ENCODE data around the gene THOC6. TPM values are rescaled to one million over a fixed set of nuclear protein-coding genes. Genes with fewer than 3 reads are reported as not detected.
A peak's percentile ranks its signal among the peaks of the same experiment; 100 is the strongest.

Gene THOC6
- total and polyA plus RNA-seq, 9 of the 15 experiments (the other 6 are each of a cell fraction or from before 2014, with no cell fraction given) = 2.5 to 65.4 (median 42.3) TPM

DNA sequence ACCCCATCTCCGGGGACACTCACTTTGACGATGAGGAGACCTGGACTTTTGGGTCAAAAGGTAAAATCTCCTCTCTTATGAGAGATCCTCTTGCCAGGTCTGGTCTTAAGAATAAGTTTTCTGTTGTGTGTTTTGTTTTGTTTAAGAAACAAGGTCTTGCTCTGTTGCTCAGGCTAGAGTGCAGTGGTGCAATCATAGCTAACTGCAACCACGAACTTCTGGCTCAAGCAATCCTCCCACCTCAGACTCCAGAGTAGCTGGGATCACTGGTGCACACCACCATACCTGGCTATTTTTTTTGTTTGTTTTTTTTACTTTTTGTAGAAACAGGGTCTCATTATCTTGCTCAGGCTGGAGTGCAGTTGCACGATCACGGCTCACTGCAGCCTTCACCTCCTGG, 26.7 kb downstream of the THOC6 start:
- no peaks in the 10 kb centered on the region for H3K36me3 ChIP-seq (ENCODE audit: control insufficient read depth, insufficient read depth, low read length)
- 8% methylated on average over 5 of the region's 5 CpGs for WGBS (ENCODE audit: insufficient coverage, low coverage, missing lambda C conversion rate)
- intact Hi-C loops (cut with micrococcal nuclease) (loop anchor here (10.0 kb wide), 1 partner anchor 124 kb away; no protein-coding TSS in a partner anchor), in situ Hi-C loops (cut with MboI) (no loop called here)
- H4K20me1 ChIP-seq (replicated peaks; ENCODE audit: control insufficient read depth, insufficient read depth, low read length) = no peaks in the 10 kb centered on the region; the same call in 1 of the 2 replicates
- peaks cover 3 to 27% of the 10 kb centered on the region in 2 experiments; a peak in 3 of 5 replicates for H3K4me1 ChIP-seq (replicated peaks in 1 of 2; ENCODE audit: control insufficient read depth in 2 of 2, insufficient read depth in 2 of 2, low read length in 2 of 2)
- POLR2A ChIA-PET = interaction anchor here (0.6 kb wide), 1 partner anchor 236 kb away, joined by 3 read pairs; no protein-coding TSS in a partner anchor
- DNase-seq (ENCODE audit: extremely low read depth in 1 of 4, low spot score in 3 of 4) (no peak), FAIRE-seq (no peak), ATAC-seq (no peak)
- no peak overlapping the region for H3K4me2 ChIP-seq (ENCODE audit: insufficient read depth, low read length)
- no peaks in the 10 kb centered on the region for H3K79me2 ChIP-seq (ENCODE audit: control insufficient read depth, insufficient read depth, low read length)
- H2AFZ ChIP-seq (ENCODE audit: low read depth, low read length) = no peak overlapping the region
- H3K27me3 ChIP-seq (ENCODE audit: control insufficient read depth in 2 of 2, insufficient read depth in 2 of 2, low read length in 2 of 2) = peaks cover 9 to 43% of the 10 kb centered on the region in 2 experiments; a peak in 4 of 5 replicates
- no peaks in the 10 kb centered on the region for H3K9me3 ChIP-seq (replicated peaks; ENCODE audit: control insufficient read depth, insufficient read depth, low read depth, low read length)
- no TSS peak for BruUV-seq (replicated peaks)
- CTCF ChIA-PET (ENCODE audit: low intra/inter-chr PET ratio) = no interaction called here
- H3K9ac ChIP-seq (ENCODE audit: insufficient read depth in 1 of 2, low read depth in 2 of 2, low read length in 2 of 2) = 0 out of 4 replicates have a peak overlapping the region, but pooled peaks of 1 of the 2 experiments have one; percentile 28
- no peaks in the 10 kb centered on the region for H3K9me1 ChIP-seq (ENCODE audit: control insufficient read depth, insufficient read depth, low read length)
- no peak overlapping the region for H3K27ac ChIP-seq (ENCODE audit: extremely low read depth, low read depth, low read length)
- no peak overlapping the region for H3K4me3 ChIP-seq
- no peak for TF ChIP-seq KDM4B (IDR thresholded peaks at IDR 0.05; ENCODE audit: borderline replicate concordance in 2 of 2, low read depth in 1 of 2)
- no peak for TF ChIP-seq ILK (tag; IDR thresholded peaks at IDR 0.05; ENCODE audit: borderline replicate concordance, low read depth)
- no peak for TF ChIP-seq CUX1 (CRISPR knock-in tag; IDR thresholded peaks at IDR 0.05)
- TF ChIP-seq HDAC1 (IDR thresholded peaks at IDR 0.05) = no peak
- TF ChIP-seq ZNF23 (CRISPR knock-in tag; IDR thresholded peaks at IDR 0.05) = no peak
- TF ChIP-seq MEIS2 (IDR thresholded peaks at IDR 0.05; ENCODE audit: partially characterized antibody) = no peak
- no peak for TF ChIP-seq NCOA4 (IDR thresholded peaks at IDR 0.05; ENCODE audit: partially characterized antibody)
- no peak for TF ChIP-seq EZH2 (IDR thresholded peaks at IDR 0.05; ENCODE audit: borderline replicate concordance, low read depth, low read length)
- TF ChIP-seq HSF4 (CRISPR knock-in tag; IDR thresholded peaks at IDR 0.05; ENCODE audit: borderline replicate concordance) = no peak
- no peak for TF ChIP-seq NFRKB (IDR thresholded peaks at IDR 0.05; ENCODE audit: low read depth)
- TF ChIP-seq DPF2 (IDR thresholded peaks at IDR 0.05) = no peak
- TF ChIP-seq ZNF512 (tag; IDR thresholded peaks at IDR 0.05) = no peak
- no peak for TF ChIP-seq PTBP1 (IDR thresholded peaks at IDR 0.05; ENCODE audit: low read depth, low read length)
- TF ChIP-seq SRSF1 (IDR thresholded peaks at IDR 0.05; ENCODE audit: low read depth, low read length) = no peak

All from K562 (cell line).